MCF 10A (cell line): ENCODE results near the gene SCARB1. TPM values are rescaled to one million over a fixed set of nuclear protein-coding genes. Genes with fewer than 3 reads are reported as not detected.

Source experiments
- BruUV-seq: library from RNA; stranded (reverse); fragments of 400-500 nt; replicated peaks from 2 replicates; lab custom pipeline; 2021; lab: Mats Ljungman, UMichigan
- CTCF ChIA-PET: fragments of 300-600 bp; sonication (Branson Sonifier 250); formaldehyde crosslinking; extraction: SDS; loops from one replicate; lab custom pipeline; 2021; ENCODE audit warnings: antibody characterized with exemption, inconsistent platforms; lab: Yijun Ruan, JAX
- POLR2A ChIA-PET: fragments of 300-600, 350-650 bp; sonication (Branson Sonifier 250); formaldehyde crosslinking; extraction: SDS; loops from one replicate; lab custom pipeline; 2020; ENCODE audit warnings: antibody characterized with exemption, inconsistent platforms; lab: Yijun Ruan, JAX
- DNase-seq: peaks from one replicate; pipeline ENCODE4 v3.0.0-alpha.2; 2018; ENCODE audit not compliant: unreplicated experiment
- H3K27ac Mint-ChIP-seq: one replicate; pipeline ENCODE4 v1.8.0; 2022; ENCODE audit warnings: mild to moderate bottlenecking, low read depth, mixed read lengths; ENCODE audit not compliant: unreplicated experiment
- H3K27me3 Mint-ChIP-seq: one replicate; pipeline ENCODE4 v1.8.0; 2022; ENCODE audit warnings: mixed read lengths; ENCODE audit not compliant: insufficient read depth, unreplicated experiment
- H3K36me3 Mint-ChIP-seq: one replicate; pipeline ENCODE4 v1.8.0; 2022; ENCODE audit warnings: mild to moderate bottlenecking, moderate library complexity, mixed read lengths; ENCODE audit not compliant: insufficient read depth, unreplicated experiment
- H3K4me1 Mint-ChIP-seq: one replicate; pipeline ENCODE4 v1.8.0; 2022; ENCODE audit warnings: mixed read lengths; ENCODE audit not compliant: insufficient read depth, unreplicated experiment
- H3K4me3 Mint-ChIP-seq: one replicate; pipeline ENCODE4 v1.8.0; 2022; ENCODE audit warnings: mild to moderate bottlenecking, moderate library complexity, mixed read lengths; ENCODE audit not compliant: unreplicated experiment
- H3K9me3 Mint-ChIP-seq: one replicate; pipeline ENCODE4 v1.8.0; 2022; ENCODE audit warnings: mixed read lengths; ENCODE audit not compliant: unreplicated experiment
- CTCF ChIP-seq: fragments of 200-600 bp; IDR thresholded peaks from one replicate; pipeline ENCODE4 v1.8.0; 2022; ENCODE audit warnings: antibody characterized with exemption, mild to moderate bottlenecking; ENCODE audit not compliant: unreplicated experiment
- intact Hi-C: fragments of 100-400 bp; cut with micrococcal nuclease; formaldehyde crosslinking; loops from 2 replicates; pipeline ENCODE4 v1.14.1; 2022
- total RNA-seq: library from RNA; stranded (reverse); gene quantifications from 2 replicates; pipeline ENCODE4 v1.2.3, GENCODE V29; 2022

The SCARB1 gene
- total RNA-seq, 1 experiment from 2014 or later = 71.0 TPM

GRCh38 chr12:124909831-124910560 is 46.3 kb upstream of the SCARB1 start:
- H3K9me3 Mint-ChIP-seq = no peaks in the 10 kb centered on the region
- intact Hi-C loops = loop anchor here (1.0 to 10.0 kb wide), 2 partner anchors 29 to 395 kb away; no protein-coding TSS in a partner anchor
- peaks cover 70% of the 10 kb centered on the region for H3K36me3 Mint-ChIP-seq
- no peak for TF ChIP-seq CTCF
- no TSS peak for BruUV-seq
- CTCF ChIA-PET = interaction anchor here (0.7 to 8.6 kb wide), 3 partner anchors 14 to 27 kb away, joined by 3 to 200 read pairs (median 3); no protein-coding TSS in a partner anchor
- H3K4me1 Mint-ChIP-seq = peaks cover 36% of the 10 kb centered on the region
- peak overlapping the region; percentile 77 for H3K4me3 Mint-ChIP-seq
- DNase-seq = peak; percentile 61
- peak overlapping the region; percentile 68 for H3K27ac Mint-ChIP-seq
- POLR2A ChIA-PET = interaction anchor here (0.6 to 21.4 kb wide), 12 partner anchors 10 to 1934 kb away, joined by 3 to 2121 read pairs (median 4); partner anchors contain the start of gene UBC
- H3K27me3 Mint-ChIP-seq = no peaks in the 10 kb centered on the region

GRCh38 chr12:124906606-124907261 is 43.1 kb upstream of the SCARB1 start:
- BruUV-seq = no TSS peak
- CTCF ChIA-PET = interaction anchor here (0.6 to 8.6 kb wide), 32 partner anchors 10 to 1189 kb away, joined by 3 to 200 read pairs (median 5); partner anchors contain the start of gene BRI3BP
- H3K36me3 Mint-ChIP-seq = peaks cover 44% of the 10 kb centered on the region
- H3K4me3 Mint-ChIP-seq = peak overlapping the region; percentile 28
- peaks cover 45% of the 10 kb centered on the region for H3K4me1 Mint-ChIP-seq
- intact Hi-C loops = loop anchor here (1.0 to 10.0 kb wide), 3 partner anchors 34 to 392 kb away; no protein-coding TSS in a partner anchor
- H3K9me3 Mint-ChIP-seq = no peaks in the 10 kb centered on the region
- peak; percentile 95 for DNase-seq
- H3K27me3 Mint-ChIP-seq = no peaks in the 10 kb centered on the region
- H3K27ac Mint-ChIP-seq = peak overlapping the region; percentile 16
- POLR2A ChIA-PET = interaction anchor here (0.6 to 21.4 kb wide), 10 partner anchors 17 to 173 kb away, joined by 3 to 2121 read pairs (median 5); partner anchors contain the start of genes BRI3BP and UBC
- TF ChIP-seq CTCF = peak; percentile 97

- peaks cover 24% of the 10 kb centered on the region for H3K4me1 Mint-ChIP-seq
- H3K27me3 Mint-ChIP-seq = no peaks in the 10 kb centered on the region
- BruUV-seq = no TSS peak
- ChIA-PET POLR2A (interaction anchor here (0.6 to 21.4 kb wide), 16 partner anchors 11 to 437 kb away, joined by 3 to 2121 read pairs (median 4); partner anchors contain the start of genes DHX37 and UBC), CTCF (interaction anchor here (0.5 to 8.6 kb wide), 15 partner anchors 9 to 868 kb away, joined by 3 to 200 read pairs (median 3); partner anchors contain the start of genes TMEM132B and UBC)
- intact Hi-C loops = loop anchor here (2.0 to 10.0 kb wide), 2 partner anchors 76 to 390 kb away; no protein-coding TSS in a partner anchor
- TF ChIP-seq CTCF = no peak
- peak overlapping the region; percentile 63 for H3K4me3 Mint-ChIP-seq
- peak; percentile 94 for DNase-seq
- H3K9me3 Mint-ChIP-seq = no peaks in the 10 kb centered on the region
- peaks cover 22% of the 10 kb centered on the region for H3K36me3 Mint-ChIP-seq
- peak overlapping the region; percentile 83 for H3K27ac Mint-ChIP-seq
These were observed 40.8 kb upstream of the SCARB1 start for GRCh38 chr12:124904306-124905098.
